ENCODE measurements around the gene PABPN1L. TPM values are rescaled to one million over a fixed set of nuclear protein-coding genes. Genes with fewer than 3 reads are reported as not detected.

Gene PABPN1L
- total and polyA plus RNA-seq, 2 of the 4 experiments (the other 2 are of a cell fraction): not detected

- H4K8ac ChIP-seq (ENCODE audit: low read depth in 2 of 2, low read length in 2 of 2): no peak overlapping the region
- H3K9ac ChIP-seq (ENCODE audit: low read depth, low read length): no peak overlapping the region
- H3K4me3 ChIP-seq (ENCODE audit: insufficient read depth, low read depth, low read length): no peak overlapping the region
- H3K27ac ChIP-seq (ENCODE audit: insufficient read depth, low read length): no peak overlapping the region
- H3K4me2 ChIP-seq (ENCODE audit: low read depth, low read length): no peak overlapping the region
- H4K20me1 ChIP-seq (ENCODE audit: insufficient read depth, low read length): no peaks in the 10 kb centered on the region
- dilution Hi-C loops (cut with HindIII; ENCODE audit: low sequenced_read_pairs, unreplicated experiment) (no loop called here), in situ Hi-C loops (cut with MboI; ENCODE audit: low sequenced_read_pairs) (no loop called here), intact Hi-C loops (cut with micrococcal nuclease) (no loop called here)
- H2AK9ac ChIP-seq (replicated peaks; ENCODE audit: low read depth, low read length, poor library complexity): no peak overlapping the region
- 27% methylated on average over 11 of the region's 12 CpGs; no CpG with 5 or more reads in 1 of the 2 experiments for WGBS, 2 experiments (ENCODE audit: extremely low coverage in 2 of 2, insufficient read length in 1 of 2)
- ChIA-PET POLR2A (ENCODE audit: unreplicated experiment) (no interaction called here), CTCF (no interaction called here)
- H3K9me3 ChIP-seq (ENCODE audit: control insufficient read depth, insufficient read depth, low read length): no peaks in the 10 kb centered on the region
- no peak overlapping the region for H2BK15ac ChIP-seq (ENCODE audit: low read depth, low read length)
- H3K18ac ChIP-seq (ENCODE audit: low read depth, low read length): no peak overlapping the region
- H3K23ac ChIP-seq (ENCODE audit: low read depth, low read length): no peak overlapping the region
- H2AK5ac ChIP-seq (ENCODE audit: low read depth, low read length): no peak overlapping the region
- H3K79me1 ChIP-seq (ENCODE audit: low read depth in 1 of 2, low read length in 2 of 2): no peaks in the 10 kb centered on the region
- no peaks in the 10 kb centered on the region for H3K36me3 ChIP-seq (ENCODE audit: control insufficient read depth, insufficient read depth, low read length)
- no peak overlapping the region for H2AFZ ChIP-seq (replicated peaks; ENCODE audit: low read length, poor library complexity)
- H3K56ac ChIP-seq (ENCODE audit: extremely low read depth, insufficient read depth, low read length): no peak overlapping the region
- H3K4me1 ChIP-seq (ENCODE audit: control insufficient read depth, insufficient read depth, low read length): no peaks in the 10 kb centered on the region
- no peak overlapping the region for H2BK20ac ChIP-seq (ENCODE audit: low read depth, low read length)
- H2BK120ac ChIP-seq (ENCODE audit: low read depth, low read length): no peak overlapping the region
- no peaks in the 10 kb centered on the region for H3K9me1 ChIP-seq (ENCODE audit: insufficient read depth, low read length)
- H3K14ac ChIP-seq (replicated peaks; ENCODE audit: low read depth, low read length): no peak overlapping the region
- peaks cover 23% of the 10 kb centered on the region; the same call in 1 of the 2 replicates for H3K27me3 ChIP-seq (ENCODE audit: control insufficient read depth, insufficient read depth, low read length)
- H3K4ac ChIP-seq (ENCODE audit: low read depth, low read length): no peak overlapping the region
- ATAC-seq (ENCODE audit: low read depth) (no peak), DNase-seq (no peak)
- TF ChIP-seq BHLHE40 (IDR thresholded peaks at IDR 0.05; ENCODE audit: low read depth, low read length) (no peak), CHD1 (IDR thresholded peaks at IDR 0.05; ENCODE audit: low read depth, low read length) (no peak), RAD21 (IDR thresholded peaks at IDR 0.05; ENCODE audit: low read length) (no peak), FOS (IDR thresholded peaks at IDR 0.05; ENCODE audit: low read depth, low read length) (no peak), MAFK (IDR thresholded peaks at IDR 0.05; ENCODE audit: low read depth, low read length) (no peak)
- TF ChIP-seq, protein P1, sequence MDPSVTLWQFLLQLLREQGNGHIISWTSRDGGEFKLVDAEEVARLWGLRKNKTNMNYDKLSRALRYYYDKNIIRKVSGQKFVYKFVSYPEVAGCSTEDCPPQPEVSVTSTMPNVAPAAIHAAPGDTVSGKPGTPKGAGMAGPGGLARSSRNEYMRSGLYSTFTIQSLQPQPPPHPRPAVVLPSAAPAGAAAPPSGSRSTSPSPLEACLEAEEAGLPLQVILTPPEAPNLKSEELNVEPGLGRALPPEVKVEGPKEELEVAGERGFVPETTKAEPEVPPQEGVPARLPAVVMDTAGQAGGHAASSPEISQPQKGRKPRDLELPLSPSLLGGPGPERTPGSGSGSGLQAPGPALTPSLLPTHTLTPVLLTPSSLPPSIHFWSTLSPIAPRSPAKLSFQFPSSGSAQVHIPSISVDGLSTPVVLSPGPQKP (IDR thresholded peaks at IDR 0.05; ENCODE audit: borderline replicate concordance, low read depth, low read length): no peak
- H4K5ac ChIP-seq (ENCODE audit: low read depth, low read length): no peak overlapping the region
- BruUV-seq (replicated peaks): no TSS peak
- H4K91ac ChIP-seq (ENCODE audit: insufficient read depth, low read depth, low read length): no peak overlapping the region
- no peak overlapping the region for H2BK5ac ChIP-seq (ENCODE audit: low read depth, low read length, poor library complexity, severe bottlenecking)
Observed at GRCh38 chr16:88900662-88901052, 34.2 kb upstream of the PABPN1L start.

Data from IMR-90 (cell line).